T-cell (primary cell): ENCODE data around the gene COPZ1. TPM values are rescaled to one million over a fixed set of nuclear protein-coding genes. Genes with fewer than 3 reads are reported as not detected.

Experiments used
- ATAC-seq, 4 experiments: fragments of 200-7000 bp in 3 of 4; fragments of 150-1000 bp in 1 of 4; cut with Tn5 transposase; replicated peaks in 1 of 4; 1 replicate in 3 of 4; 2 replicates in 1 of 4; pipeline ENCODE4 v1.10.0; 2021; ENCODE audit warnings: moderate library complexity in 3 of 4, mild to moderate bottlenecking in 2 of 4, moderate number of reproducible peaks in 1 of 4
- CTCF ChIA-PET, 2 donors: fragments of 300-600 bp; sonication (Branson Sonifier 250); formaldehyde crosslinking; loops; one replicate each; lab custom pipeline; 2022; ENCODE audit warnings: antibody characterized with exemption in 2 of 2; lab: Charles Lee
- POLR2A ChIA-PET, 2 donors: fragments of 300-600 bp; sonication (Branson Sonifier 250); formaldehyde crosslinking; loops; one replicate each; lab custom pipeline; 2022; ENCODE audit warnings: antibody characterized with exemption in 2 of 2; lab: Charles Lee
- DNase-seq, 35 experiments: peaks; one replicate each; pipeline versions ENCODE4 v3.0.0 to v3.0.0-alpha.2; 2013 to 2023
- H3K27ac ChIP-seq: one replicate; pipeline ENCODE4 v1.5.1; 2013; ENCODE audit warnings: low read length
- H3K27me3 ChIP-seq, 2 experiments: replicated peaks in 1 of 2; 1 replicate in 1 of 2; 2 replicates in 1 of 2; pipeline versions ENCODE4 v1.6.1 to v1.7.0; 2013; ENCODE audit warnings: low read length in 1 of 2, mixed read lengths in 1 of 2; ENCODE audit not compliant: control insufficient read depth in 2 of 2, insufficient read depth in 2 of 2; ENCODE audit errors: extremely low read depth in 1 of 2
- H3K36me3 ChIP-seq, 2 donors: 1 replicate in 1 of 2; 2 replicates in 1 of 2; pipeline versions ENCODE4 v1.6.1 to v1.7.0; 2013; ENCODE audit warnings: low read length in 1 of 2; ENCODE audit not compliant: control insufficient read depth in 2 of 2, insufficient read depth in 1 of 2; ENCODE audit errors: extremely low read depth in 1 of 2
- H3K4me1 ChIP-seq, 2 experiments: 1 replicate in 1 of 2; 2 replicates in 1 of 2; pipeline versions ENCODE4 v1.6.1 to v1.7.0; 2013; ENCODE audit warnings: low read length in 2 of 2, mixed read lengths in 1 of 2; ENCODE audit not compliant: insufficient read depth in 2 of 2, control insufficient read depth in 1 of 2; ENCODE audit errors: extremely low read depth in 1 of 2
- H3K4me3 ChIP-seq, 2 donors: 1 replicate in 1 of 2; 2 replicates in 1 of 2; pipeline versions ENCODE4 v1.5.1 to v1.7.0; 2013; ENCODE audit warnings: mild to moderate bottlenecking in 2 of 2, low read length in 1 of 2, moderate library complexity in 1 of 2; ENCODE audit not compliant: control insufficient read depth in 1 of 2; ENCODE audit errors: extremely low read depth in 1 of 2
- H3K9me3 ChIP-seq: 2 replicates; pipeline ENCODE4 v1.7.0; 2013
- H3K27ac Mint-ChIP-seq, 2 donors: one replicate each; pipeline ENCODE4 v1.8.0; 2020 to 2021; ENCODE audit warnings: mild to moderate bottlenecking in 2 of 2, mixed read lengths in 2 of 2
- H3K27me3 Mint-ChIP-seq, 2 donors: one replicate each; pipeline ENCODE4 v1.8.0; 2021 to 2022; ENCODE audit warnings: mixed read lengths in 2 of 2
- H3K36me3 Mint-ChIP-seq: one replicate; pipeline ENCODE4 v1.8.0; 2021; ENCODE audit warnings: mixed read lengths
- H3K4me1 Mint-ChIP-seq, 3 donors: one replicate each; pipeline ENCODE4 v1.8.0; 2020 to 2022; ENCODE audit warnings: mixed read lengths in 3 of 3, mild to moderate bottlenecking in 1 of 3
- H3K4me3 Mint-ChIP-seq, 3 donors: one replicate each; pipeline ENCODE4 v1.8.0; 2020 to 2022; ENCODE audit warnings: mild to moderate bottlenecking in 3 of 3, mixed read lengths in 3 of 3, moderate library complexity in 3 of 3
- H3K9me3 Mint-ChIP-seq, 3 donors: one replicate each; pipeline ENCODE4 v1.8.0; 2020 to 2022; ENCODE audit warnings: mixed read lengths in 3 of 3
- WGBS: methylation state at CpG from one replicate; pipeline ENCODE4 v1.1.5; 2013; ENCODE audit warnings: missing lambda C conversion rate; ENCODE audit not compliant: insufficient coverage; 5-methylcytosine and 5-hydroxymethylcytosine counted together
- total RNA-seq, 35 experiments: library from RNA in 6 of 35; stranded (reverse) in 6 of 35; fragments of 120-200 nt in 1 of 35; gene quantifications; one replicate each; pipeline versions ENCODE4 v1.2.1 to v1.2.4 and lab custom pipeline; 2013 to 2026

Gene COPZ1
- total RNA-seq, 5 donors from 2014 or later (not counting 1 experiment from before 2014, with no cell fraction given), result 60.4 to 81.3 (median 74.8) TPM

DNA sequence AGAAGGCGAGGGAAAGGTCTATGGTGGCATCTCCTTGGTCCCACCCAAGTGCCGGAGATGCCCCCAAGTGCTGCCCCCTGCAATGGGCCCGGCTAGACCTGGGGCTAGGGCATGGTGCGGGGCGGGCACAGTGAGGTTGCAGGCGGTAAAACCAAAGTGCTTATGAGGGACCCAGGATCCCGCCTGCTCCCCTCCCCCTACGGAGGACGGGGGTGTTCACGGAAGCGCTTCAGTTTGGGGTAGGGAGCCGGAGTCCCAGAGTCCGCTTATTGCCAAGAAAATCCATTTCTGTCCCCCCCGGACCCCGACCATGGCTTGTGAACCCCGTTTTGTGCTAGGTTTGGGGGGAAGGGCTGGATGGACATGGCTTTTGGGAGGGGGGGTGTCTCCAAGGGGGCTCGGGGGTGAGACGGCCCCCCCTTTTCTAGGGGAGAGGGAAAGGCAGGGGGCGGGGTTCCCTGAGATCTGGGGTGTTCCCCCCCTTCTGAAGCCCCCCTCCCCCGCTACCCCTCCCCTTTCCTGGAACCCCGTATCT lies 44.7 kb downstream of the COPZ1 start:
- Mint-ChIP-seq H3K27ac (peak overlapping the region in 1 of 2 donors; percentile 57), H3K36me3 (no peaks in the 10 kb centered on the region), H3K27me3 (no peaks in the 10 kb centered on the region), H3K4me1 (peaks cover 25 to 39% (median 36%) of the 10 kb centered on the region in 3 donors), H3K9me3 (no peaks in the 10 kb centered on the region), H3K4me3 (peak overlapping the region; percentile 56 to 71 (median 68))
- H3K4me1 ChIP-seq, result peaks cover 10 to 27% of the 10 kb centered on the region in 2 experiments
- CTCF ChIA-PET, result interaction anchor here in 1 of 2 donors (0.7 to 0.9 kb wide), 2 partner anchors 30 to 128 kb away, joined by 3 to 4 read pairs; no protein-coding TSS in a partner anchor
- ATAC-seq, result no peak
- H3K4me3 ChIP-seq, result no peak overlapping the region
- H3K36me3 ChIP-seq, result no peaks in the 10 kb centered on the region
- no peak for DNase-seq
- POLR2A ChIA-PET, result no interaction called here
- 83% methylated on average over 6 of the region's 21 CpGs for WGBS
- H3K27ac ChIP-seq, result no peak overlapping the region
- no peaks in the 10 kb centered on the region for H3K9me3 ChIP-seq
- H3K27me3 ChIP-seq, result peaks cover 0 to 2% of the 10 kb centered on the region in 2 experiments

- Mint-ChIP-seq H3K36me3 (no peaks in the 10 kb centered on the region), H3K4me3 (peak overlapping the region; percentile 24 to 64 (median 47)), H3K9me3 (no peaks in the 10 kb centered on the region), H3K4me1 (peaks cover 22 to 35% (median 33%) of the 10 kb centered on the region in 3 donors), H3K27ac (no peak overlapping the region), H3K27me3 (no peaks in the 10 kb centered on the region)
- no peak overlapping the region for H3K4me3 ChIP-seq
- H3K27ac ChIP-seq, result no peak overlapping the region
- WGBS, result 84% methylated on average over 23 of the region's 44 CpGs
- peaks cover 10 to 27% of the 10 kb centered on the region in 2 experiments for H3K4me1 ChIP-seq
- ATAC-seq, result no peak
- POLR2A ChIA-PET, result interaction anchor here in 1 of 2 donors (0.6 to 0.7 kb wide), 2 partner anchors 154 to 618 kb away, joined by 3 to 6 read pairs; no protein-coding TSS in a partner anchor
- CTCF ChIA-PET, result interaction anchor here (0.6 to 1.2 kb wide), 7 partner anchors 9 to 128 kb away, joined by 3 to 8 read pairs (median 4); no protein-coding TSS in a partner anchor
- no peaks in the 10 kb centered on the region for H3K9me3 ChIP-seq
- peak in 3 of 35 experiments; percentile 29 to 39 (median 35) for DNase-seq
- no peaks in the 10 kb centered on the region for H3K36me3 ChIP-seq
- peaks cover 0 to 2% of the 10 kb centered on the region in 2 experiments for H3K27me3 ChIP-seq
These were observed 45.3 kb downstream of the COPZ1 start for GRCh38 chr12:54370171-54370730.

GRCh38 chr12:54371328-54372112 lies 46.6 kb downstream of the COPZ1 start:
- ATAC-seq, result no peak
- H3K27me3 ChIP-seq, result peaks cover 0 to 2% of the 10 kb centered on the region in 2 experiments
- Mint-ChIP-seq H3K36me3 (no peaks in the 10 kb centered on the region), H3K27me3 (no peaks in the 10 kb centered on the region), H3K4me3 (no peak overlapping the region), H3K4me1 (peaks cover 22 to 35% (median 33%) of the 10 kb centered on the region in 3 donors), H3K27ac (peak overlapping the region; percentile 61 to 64), H3K9me3 (no peaks in the 10 kb centered on the region)
- H3K27ac ChIP-seq, result no peak overlapping the region
- DNase-seq, result no peak
- H3K36me3 ChIP-seq, result no peaks in the 10 kb centered on the region
- no peak overlapping the region for H3K4me3 ChIP-seq
- no peaks in the 10 kb centered on the region for H3K9me3 ChIP-seq
- WGBS, result no CpG with 5 or more reads among the region's 5 CpGs
- H3K4me1 ChIP-seq, result peaks cover 10 to 27% of the 10 kb centered on the region in 2 experiments
- CTCF ChIA-PET, result interaction anchor here in 1 of 2 donors (0.5 to 1.2 kb wide), 5 partner anchors 8 to 149 kb away, joined by 3 to 4 read pairs (median 3); no protein-coding TSS in a partner anchor
- POLR2A ChIA-PET, result interaction anchor here in 1 of 2 donors (0.5 kb wide), 1 partner anchor 10 kb away, joined by 7 read pairs; no protein-coding TSS in a partner anchor

DNA sequence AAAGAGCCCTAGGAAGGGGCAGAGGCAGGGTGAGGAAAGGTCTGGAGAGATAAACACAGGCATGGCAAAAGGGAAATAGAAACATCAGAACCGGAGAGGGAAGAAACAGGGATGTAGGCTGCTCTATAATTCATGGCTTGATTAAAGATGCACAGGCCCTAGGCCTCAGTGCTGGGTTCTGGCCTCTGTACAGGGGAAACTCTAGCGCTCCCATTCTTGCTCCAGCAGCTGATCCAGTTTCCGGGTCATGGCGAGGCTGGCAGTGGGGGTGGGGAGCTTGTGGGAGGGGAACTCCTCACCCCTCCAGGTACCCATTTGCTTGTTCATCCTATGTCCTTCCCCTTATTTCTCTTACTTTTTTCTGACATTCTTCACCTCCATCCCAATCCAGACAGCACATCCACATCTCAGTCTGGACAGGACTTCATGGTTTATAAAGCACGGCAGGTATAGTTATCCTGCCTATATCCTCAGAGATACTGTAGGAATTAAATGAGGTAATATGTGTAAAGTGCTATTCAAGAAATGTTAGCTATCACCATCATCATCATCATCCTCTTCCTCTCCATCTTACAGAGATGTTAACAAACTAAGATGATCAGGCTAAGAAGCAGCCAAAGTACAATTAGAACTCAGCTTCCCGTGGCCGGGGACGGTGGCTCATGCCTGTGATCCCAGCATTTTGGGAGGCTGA lies 47.3 kb downstream of the COPZ1 start:
- Histone ChIP-seq H3K4me3 (no peak overlapping the region), H3K4me1 (peaks cover 10 to 27% of the 10 kb centered on the region in 2 experiments), H3K27ac (no peak overlapping the region), H3K9me3 (no peaks in the 10 kb centered on the region), H3K27me3 (peaks cover 0 to 2% of the 10 kb centered on the region in 2 experiments), H3K36me3 (no peaks in the 10 kb centered on the region)
- no peak overlapping the region for H3K4me3 Mint-ChIP-seq
- no peaks in the 10 kb centered on the region for H3K9me3 Mint-ChIP-seq
- CTCF ChIA-PET, result interaction anchor here in 1 of 2 donors (0.5 to 1.0 kb wide), 4 partner anchors 13 to 619 kb away, joined by 3 to 4 read pairs (median 4); no protein-coding TSS in a partner anchor
- no peaks in the 10 kb centered on the region for H3K27me3 Mint-ChIP-seq
- WGBS, result 60% methylated on average over 1 of the region's 8 CpGs
- H3K4me1 Mint-ChIP-seq, result peaks cover 22 to 35% (median 30%) of the 10 kb centered on the region in 3 donors
- no peaks in the 10 kb centered on the region for H3K36me3 Mint-ChIP-seq
- DNase-seq (no peak), ATAC-seq (no peak)
- H3K27ac Mint-ChIP-seq, result peak overlapping the region; percentile 64 to 73
- POLR2A ChIA-PET, result interaction anchor here in 1 of 2 donors (0.5 kb wide), 1 partner anchor 9 kb away, joined by 7 read pairs; no protein-coding TSS in a partner anchor

DNA sequence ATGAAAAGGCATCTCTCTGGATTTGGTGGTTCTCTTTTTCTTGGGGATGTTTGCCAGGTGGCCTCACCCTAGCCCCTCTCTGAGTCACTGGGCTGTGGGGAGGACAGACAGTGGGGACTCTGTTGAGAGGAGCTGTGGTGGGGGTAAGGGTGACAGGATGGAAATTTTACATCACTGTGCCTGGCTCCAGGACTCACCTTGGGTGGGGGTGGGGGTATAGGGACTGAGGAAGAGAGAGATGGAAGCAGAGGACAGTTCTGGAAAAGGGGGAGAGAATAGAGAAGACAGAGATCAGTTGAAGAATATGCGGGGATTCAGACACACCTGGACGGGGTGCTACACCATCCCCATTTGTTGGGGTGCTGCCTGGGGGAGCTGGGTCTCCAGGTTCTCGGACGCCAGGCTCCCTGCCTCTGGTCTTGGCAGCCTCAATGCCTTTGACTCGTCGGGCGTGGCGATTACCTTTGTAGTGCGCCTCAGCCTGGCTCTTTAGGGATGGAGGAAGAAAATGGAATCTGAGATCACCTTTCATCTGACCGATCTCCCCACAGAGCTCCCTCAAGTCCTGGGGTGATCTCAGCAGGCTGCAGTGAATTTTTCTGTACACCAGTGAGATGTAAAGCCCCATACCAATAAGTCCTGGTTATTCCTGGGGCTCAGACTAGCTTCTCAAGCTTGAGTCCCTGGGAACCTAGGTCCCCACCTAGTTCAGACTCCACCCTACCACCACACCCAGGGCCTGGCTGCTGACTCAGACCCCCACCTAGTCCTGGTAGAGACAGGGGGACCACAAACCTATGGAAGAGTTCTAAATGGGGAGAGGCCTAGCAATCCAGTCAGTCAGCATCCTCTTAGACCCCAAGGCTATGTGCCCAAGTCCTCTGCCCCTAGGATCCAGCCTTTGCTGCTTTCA lies 49.0 kb downstream of the COPZ1 start:
- Mint-ChIP-seq H3K9me3 (no peaks in the 10 kb centered on the region), H3K4me3 (no peak overlapping the region), H3K36me3 (no peaks in the 10 kb centered on the region), H3K27me3 (no peaks in the 10 kb centered on the region), H3K27ac (no peak overlapping the region), H3K4me1 (peaks cover 10 to 28% (median 18%) of the 10 kb centered on the region in 3 donors)
- ATAC-seq, result no peak
- WGBS, result 91% methylated on average over 5 of the region's 10 CpGs
- H3K27me3 ChIP-seq, result no peaks in the 10 kb centered on the region
- no peak overlapping the region for H3K4me3 ChIP-seq
- H3K36me3 ChIP-seq, result no peaks in the 10 kb centered on the region
- ChIA-PET POLR2A (no interaction called here), CTCF (interaction anchor here (0.5 to 1.1 kb wide), 2 partner anchors 122 to 151 kb away, joined by 4 read pairs; no protein-coding TSS in a partner anchor)
- H3K9me3 ChIP-seq, result no peaks in the 10 kb centered on the region
- H3K4me1 ChIP-seq, result peaks cover 4 to 17% of the 10 kb centered on the region in 2 experiments
- no peak for DNase-seq
- no peak overlapping the region for H3K27ac ChIP-seq
